HCT116 (cell line): ENCODE data around the gene PPIC. TPM values are rescaled to one million over a fixed set of nuclear protein-coding genes. Genes with fewer than 3 reads are reported as not detected.

Experiments
- ATAC-seq: fragments of 200-7000 bp; cut with Tn5 transposase; 2 replicates; pipeline ENCODE4 v1.9.1; 2020; ENCODE audit warnings: mild to moderate bottlenecking, moderate library complexity
- BruUV-seq: library from RNA; stranded (reverse); fragments of 400-500 nt; replicated peaks from 2 replicates; lab custom pipeline; 2021; lab: Mats Ljungman, UMichigan
- CTCF ChIA-PET: fragments of 300-600 bp; sonication (Branson Sonifier 250); formaldehyde crosslinking; loops from one replicate; lab custom pipeline; 2021; ENCODE audit warnings: antibody characterized with exemption; lab: Charles Lee
- POLR2A ChIA-PET: fragments of 300-600, 350-600 bp; sonication (Branson Sonifier 250); formaldehyde crosslinking; loops from one replicate; lab custom pipeline; 2021; ENCODE audit warnings: antibody characterized with exemption; lab: Charles Lee
- RAD21 ChIA-PET, 2 experiments: fragments of 300-600 bp; sonication (Branson Sonifier 250); formaldehyde crosslinking; loops; one replicate each; lab custom pipeline; 2023; ENCODE audit warnings: low total read pairs in 2 of 2; ENCODE audit not compliant: uncharacterized antibody in 2 of 2, unreplicated experiment in 2 of 2, low non-redundant PET in 1 of 2; lab: Charles Lee
- DNase-seq: peaks from one replicate; pipeline ENCODE4 v3.0.0-alpha.2; 2010; ENCODE audit warnings: low read depth, low spot score
- H2AFZ ChIP-seq: fragments of 200-600 bp; shearing (Covaris generic), sonication (generic); 2 replicates; pipeline ENCODE4 v1.6.1; 2017; ENCODE audit warnings: low read depth, mixed run types, mixed read lengths, antibody characterized with exemption, low read length; ENCODE audit not compliant: poor library complexity, severe bottlenecking
- H3K27ac ChIP-seq: 2 replicates; pipeline ENCODE4 v1.5.1; 2012; ENCODE audit warnings: low read depth, low read length
- H3K27me3 ChIP-seq: fragments of 200-600 bp; sonication (generic); 2 replicates; pipeline ENCODE4 v1.6.1; 2016; ENCODE audit warnings: mixed run types, low read length, mixed read lengths; ENCODE audit not compliant: insufficient read depth
- H3K36me3 ChIP-seq, 2 experiments: fragments of 200-500 bp in 1 of 2; fragments of 200-600 bp in 1 of 2; sonication (Bioruptor generic) in 1 of 2; sonication (generic) in 1 of 2; 2 replicates each; pipeline versions ENCODE4 v1.5.1 to v1.6.1; 2014 to 2016; ENCODE audit warnings: low read length in 2 of 2, inconsistent platforms in 1 of 2, mixed read lengths in 1 of 2, mixed run types in 1 of 2; ENCODE audit not compliant: insufficient read depth in 2 of 2, control insufficient read depth in 1 of 2
- H3K4me1 ChIP-seq, 2 experiments: fragments of 200-600 bp in 1 of 2; sonication (generic) in 1 of 2; 2 replicates each; pipeline versions ENCODE4 v1.5.1 to v1.6.1; 2012 to 2017; ENCODE audit warnings: low read length in 2 of 2, inconsistent platforms in 1 of 2, mild to moderate bottlenecking in 1 of 2, mixed read lengths in 1 of 2, mixed run types in 1 of 2, moderate library complexity in 1 of 2; ENCODE audit not compliant: insufficient read depth in 2 of 2, control insufficient read depth in 1 of 2
- H3K4me2 ChIP-seq: fragments of 200-600 bp; sonication (generic); 2 replicates; pipeline ENCODE4 v1.6.1; 2017; ENCODE audit warnings: mixed run types, low read length, mixed read lengths
- H3K4me3 ChIP-seq, 2 experiments: fragments of 200-600 bp in 1 of 2; sonication (generic) in 1 of 2; replicated peaks in 1 of 2; 2 replicates each; pipeline ENCODE4 v1.5.1; 2011 to 2016; ENCODE audit warnings: low read length in 2 of 2, control low read depth in 1 of 2, low read depth in 1 of 2, mild to moderate bottlenecking in 1 of 2, mixed read lengths in 1 of 2, mixed run types in 1 of 2
- H3K79me2 ChIP-seq: fragments of 200-600 bp; sonication (generic); 2 replicates; pipeline ENCODE4 v1.6.1; 2017; ENCODE audit warnings: mild to moderate bottlenecking, mixed run types, low read length, moderate library complexity, mixed read lengths; ENCODE audit not compliant: insufficient read depth
- H3K9ac ChIP-seq: fragments of 200-600 bp; sonication (generic); 2 replicates; pipeline ENCODE4 v1.6.1; 2016; ENCODE audit warnings: low read length, mixed read lengths
- H3K9me2 ChIP-seq: fragments of 200-600 bp; sonication (generic), shearing (Covaris generic); 2 replicates; pipeline ENCODE4 v1.6.1; 2017; ENCODE audit warnings: mixed run types, mild to moderate bottlenecking, moderate library complexity; ENCODE audit not compliant: insufficient read depth
- H3K9me3 ChIP-seq, 2 experiments: fragments of 200-500 bp in 1 of 2; fragments of 200-600 bp in 1 of 2; sonication (Bioruptor generic) in 1 of 2; sonication (generic) in 1 of 2; 2 replicates each; pipeline ENCODE4 v1.6.1; 2014 to 2017; ENCODE audit warnings: low read length in 2 of 2, mixed read lengths in 2 of 2, inconsistent platforms in 1 of 2, low read depth in 1 of 2, mild to moderate bottlenecking in 1 of 2, mixed run types in 1 of 2, moderate library complexity in 1 of 2; ENCODE audit not compliant: control insufficient read depth in 1 of 2, insufficient read depth in 1 of 2
- H4K20me1 ChIP-seq: fragments of 200-600 bp; sonication (generic), shearing (Covaris generic); 2 replicates; pipeline ENCODE4 v1.6.1; 2017; ENCODE audit warnings: mixed run types, mild to moderate bottlenecking, moderate library complexity; ENCODE audit not compliant: insufficient read depth
- ATF3 ChIP-seq: IDR thresholded peaks from 2 replicates; pipeline ENCODE4 v1.6.1; 2012
- CEBPB ChIP-seq: IDR thresholded peaks from 2 replicates; pipeline ENCODE4 v1.6.1; 2012; ENCODE audit warnings: low read depth
- CTCF ChIP-seq, 3 experiments: fragments of 200-600 bp in 1 of 3; sonication (generic) in 1 of 3; IDR thresholded peaks in 2 of 3; conservative IDR thresholded peaks in 1 of 3; 2 replicates each; pipeline ENCODE4 v1.5.1; 2012 to 2017; ENCODE audit warnings: low read depth in 2 of 3, low read length in 2 of 3, antibody characterized with exemption in 1 of 3, borderline replicate concordance in 1 of 3, control low read depth in 1 of 3, mild to moderate bottlenecking in 1 of 3, mixed read lengths in 1 of 3, mixed run types in 1 of 3, moderate library complexity in 1 of 3; ENCODE audit not compliant: insufficient read depth in 1 of 3
- EGR1 ChIP-seq: IDR thresholded peaks from 2 replicates; pipeline ENCODE4 v1.6.1; 2012; ENCODE audit warnings: low read depth
- FOSL1 ChIP-seq: IDR thresholded peaks from 2 replicates; pipeline ENCODE4 v1.6.1; 2012; ENCODE audit warnings: low read depth
- JUND ChIP-seq: IDR thresholded peaks from 2 replicates; pipeline ENCODE4 v1.6.1; 2012
- MAX ChIP-seq: IDR thresholded peaks from 2 replicates; pipeline ENCODE4 v1.6.1; 2012
- POLR2A ChIP-seq: IDR thresholded peaks from 2 replicates; pipeline ENCODE4 v1.7.0; 2011; ENCODE audit warnings: borderline replicate concordance; ENCODE audit not compliant: insufficient read depth, insufficient read length; ENCODE audit errors: extremely low read depth
- POLR2AphosphoS5 ChIP-seq: IDR thresholded peaks from 2 replicates; pipeline ENCODE4 v1.6.1; 2011; ENCODE audit warnings: mild to moderate bottlenecking, low read depth, low read length, moderate library complexity
- RAD21 ChIP-seq: IDR thresholded peaks from 2 replicates; pipeline ENCODE4 v1.6.1; 2012; ENCODE audit warnings: low read depth, mild to moderate bottlenecking
- SIN3A ChIP-seq: IDR thresholded peaks from 2 replicates; pipeline ENCODE4 v1.6.1; 2012; ENCODE audit warnings: low read depth
- SP1 ChIP-seq: IDR thresholded peaks from 2 replicates; pipeline ENCODE4 v1.6.1; 2012; ENCODE audit warnings: low read depth
- SRF ChIP-seq: IDR thresholded peaks from 2 replicates; pipeline ENCODE4 v1.6.1; 2012; ENCODE audit warnings: low read depth
- TCF7L2 ChIP-seq: IDR thresholded peaks from 2 replicates; pipeline ENCODE4 v1.7.0; 2011; ENCODE audit warnings: borderline replicate concordance, inconsistent platforms; ENCODE audit not compliant: insufficient read depth, insufficient read length; ENCODE audit errors: extremely low read depth
- YY1 ChIP-seq: IDR thresholded peaks from 2 replicates; pipeline ENCODE4 v1.6.1; 2011; ENCODE audit warnings: low read length, low read depth, moderate library complexity, mild to moderate bottlenecking; ENCODE audit not compliant: insufficient replicate concordance; ENCODE audit errors: extremely low read depth
- ZBTB33 ChIP-seq: IDR thresholded peaks from 2 replicates; pipeline ENCODE4 v1.6.1; 2011; ENCODE audit warnings: mild to moderate bottlenecking, low read length, moderate library complexity; ENCODE audit not compliant: insufficient replicate concordance; ENCODE audit errors: extremely low read depth
- ZFX ChIP-seq: fragments of 450-650 bp; IDR thresholded peaks from 2 replicates; pipeline ENCODE4 v1.6.1; 2017
- ZNF274 ChIP-seq: fragments of 200-500 bp; sonication (Bioruptor generic); IDR thresholded peaks from 2 replicates; pipeline ENCODE4 v1.6.1; 2014; ENCODE audit warnings: mild to moderate bottlenecking, low read depth, low read length, inconsistent platforms
- intact Hi-C: fragments of 100-400 bp; cut with micrococcal nuclease; formaldehyde crosslinking; loops from 2 replicates; pipeline ENCODE4 v1.10.0; 2022
- total RNA-seq: library from RNA; stranded (reverse); gene quantifications from one replicate; pipeline ENCODE4 v1.2.1, GENCODE V29; 2021; ENCODE audit not compliant: unreplicated experiment

The PPIC gene
- total RNA-seq, 1 experiment from 2014 or later: 21.5 TPM

- TF ChIP-seq YY1 (no peak), SIN3A (no peak), JUND (no peak), SP1 (no peak)
- TF ChIP-seq, all 23 proteins: peak for 0
- Histone ChIP-seq H3K9me3 (no peaks in the 10 kb centered on the region), H3K9me2 (no peaks in the 10 kb centered on the region), H4K20me1 (no peaks in the 10 kb centered on the region), H3K4me1 (no peaks in the 10 kb centered on the region), H3K27me3 (no peaks in the 10 kb centered on the region), H3K4me3 (no peak overlapping the region), H3K27ac (no peak overlapping the region), H3K9ac (no peak overlapping the region), H3K36me3 (no peaks in the 10 kb centered on the region), H3K4me2 (no peak overlapping the region), H2AFZ (no peak overlapping the region), H3K79me2 (no peaks in the 10 kb centered on the region)
- POLR2A ChIA-PET: no interaction called here
- DNase-seq (no peak), ATAC-seq (no peak)
- RAD21 ChIA-PET: no interaction called here
- no TSS peak for BruUV-seq
- CTCF ChIA-PET: no interaction called here
- intact Hi-C loops: loop anchor here (5.0 to 10.0 kb wide), 2 partner anchors 300 to 613 kb away; no protein-coding TSS in a partner anchor
These were observed 34.7 kb downstream of the PPIC start for GRCh38 chr5:123001808-123002207.

DNA sequence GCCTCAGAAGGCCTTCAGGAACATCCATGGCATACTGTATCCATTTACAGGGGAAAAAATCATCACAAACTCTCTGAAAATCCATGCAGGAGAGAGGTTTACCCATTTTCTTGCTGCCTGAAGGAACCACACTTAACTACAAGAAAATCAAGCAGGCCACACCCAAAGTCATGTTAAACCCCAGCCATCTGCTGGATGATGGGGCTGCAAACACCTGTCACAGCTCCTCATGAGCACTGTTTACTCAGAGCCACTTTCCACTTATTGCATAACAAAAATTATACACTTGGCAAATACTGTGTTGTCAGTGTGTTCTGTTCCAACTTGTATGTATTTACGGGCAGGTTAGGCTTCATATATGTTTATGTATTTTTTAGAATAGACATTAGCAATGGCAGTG, 35.8 kb downstream of the PPIC start:
- no peaks in the 10 kb centered on the region for H3K79me2 ChIP-seq
- H3K4me3 ChIP-seq: no peak overlapping the region
- CTCF ChIA-PET: interaction anchor here (0.8 kb wide), 1 partner anchor 296 kb away, joined by 4 read pairs; no protein-coding TSS in a partner anchor
- H4K20me1 ChIP-seq: no peaks in the 10 kb centered on the region
- no peak for ATAC-seq
- no TSS peak for BruUV-seq
- H3K27me3 ChIP-seq: no peaks in the 10 kb centered on the region
- H2AFZ ChIP-seq: no peak overlapping the region
- no peaks in the 10 kb centered on the region for H3K36me3 ChIP-seq
- H3K9ac ChIP-seq: no peak overlapping the region
- no peaks in the 10 kb centered on the region for H3K9me3 ChIP-seq
- H3K9me2 ChIP-seq: no peaks in the 10 kb centered on the region
- RAD21 ChIA-PET: no interaction called here
- no peaks in the 10 kb centered on the region for H3K4me1 ChIP-seq
- H3K4me2 ChIP-seq: no peak overlapping the region
- no peak for DNase-seq
- POLR2A ChIA-PET: no interaction called here
- H3K27ac ChIP-seq: no peak overlapping the region
- intact Hi-C loops: loop anchor here (1.0 to 10.0 kb wide), 3 partner anchors 298 to 614 kb away; no protein-coding TSS in a partner anchor
- TF ChIP-seq POLR2AphosphoS5 (no peak), RAD21 (no peak), JUND (no peak), CTCF (IDR thresholded peaks at IDR 0.05 in 2 of 3, conservative IDR thresholded peaks at IDR 0.05 in 1 of 3; ENCODE audit: borderline replicate concordance in 1 of 3, insufficient read depth in 1 of 3, low read depth in 2 of 3, low read length in 2 of 3) (no peak), ZBTB33 (no peak), TCF7L2 (no peak), EGR1 (no peak), SRF (no peak), MAX (no peak), ZFX (no peak), FOSL1 (no peak), ZNF274 (no peak), CEBPB (no peak), POLR2A (no peak), YY1 (no peak), SP1 (no peak), ATF3 (no peak)
